HG03135 (cell line): ENCODE results near the gene ECI2.

ENCODE experiments used
- ATAC-seq: cut with Tn5 transposase; IDR thresholded peaks from one replicate; pipeline ENCODE4 v1.9.1; 2021; ENCODE audit warnings: mild to moderate bottlenecking, moderate library complexity; ENCODE audit not compliant: unreplicated experiment

ECI2 gene, protein sequence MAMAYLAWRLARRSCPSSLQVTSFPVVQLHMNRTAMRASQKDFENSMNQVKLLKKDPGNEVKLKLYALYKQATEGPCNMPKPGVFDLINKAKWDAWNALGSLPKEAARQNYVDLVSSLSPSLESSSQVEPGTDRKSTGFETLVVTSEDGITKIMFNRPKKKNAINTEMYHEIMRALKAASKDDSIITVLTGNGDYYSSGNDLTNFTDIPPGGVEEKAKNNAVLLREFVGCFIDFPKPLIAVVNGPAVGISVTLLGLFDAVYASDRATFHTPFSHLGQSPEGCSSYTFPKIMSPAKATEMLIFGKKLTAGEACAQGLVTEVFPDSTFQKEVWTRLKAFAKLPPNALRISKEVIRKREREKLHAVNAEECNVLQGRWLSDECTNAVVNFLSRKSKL

DNA sequence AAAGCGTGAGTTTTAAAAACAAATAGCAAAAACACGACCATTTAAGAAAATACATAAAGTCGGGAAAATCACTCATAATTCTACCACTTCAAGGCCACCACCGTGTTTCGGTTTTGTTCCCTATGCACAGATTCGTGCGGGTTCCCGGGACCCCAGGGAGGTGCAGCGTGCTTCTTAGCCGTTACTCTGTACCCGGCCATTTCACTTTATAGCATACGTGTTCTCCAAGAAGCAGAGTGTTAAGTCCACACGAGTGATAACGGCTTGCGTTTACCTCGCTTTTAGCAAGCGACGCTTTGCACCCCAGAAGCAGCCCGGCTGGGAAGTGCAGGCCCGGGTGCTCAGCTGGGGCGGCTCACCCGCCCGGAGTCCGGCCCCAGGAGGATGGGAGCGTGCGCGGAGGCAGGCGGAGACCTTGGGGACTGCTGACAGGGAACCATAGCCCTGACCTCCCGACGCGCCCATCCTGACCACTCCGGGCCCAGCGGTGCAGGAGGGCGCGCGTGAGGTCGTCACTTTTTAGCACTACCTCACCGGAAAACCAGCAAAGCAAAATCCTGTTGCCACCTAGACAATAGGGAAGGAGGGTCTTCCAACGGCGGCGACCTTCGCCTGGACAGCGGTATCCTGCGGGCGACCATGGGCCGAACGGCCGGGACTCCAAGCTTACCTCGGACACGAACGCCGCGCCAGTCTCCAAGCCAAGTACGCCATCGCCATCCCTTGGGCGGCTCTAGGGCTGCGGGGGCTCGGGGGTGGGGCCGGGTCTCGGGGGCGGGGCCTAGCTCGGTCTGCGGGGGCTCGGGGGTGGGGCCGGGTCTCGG lies at the start of gene ECI2:
Gene ECI2 (minus strand): TSS at position 735 of the 824 bp plus-strand sequence. CDS start 15 bp downstream, at position 720.
- ATAC-seq, result peak; percentile 58

DNA sequence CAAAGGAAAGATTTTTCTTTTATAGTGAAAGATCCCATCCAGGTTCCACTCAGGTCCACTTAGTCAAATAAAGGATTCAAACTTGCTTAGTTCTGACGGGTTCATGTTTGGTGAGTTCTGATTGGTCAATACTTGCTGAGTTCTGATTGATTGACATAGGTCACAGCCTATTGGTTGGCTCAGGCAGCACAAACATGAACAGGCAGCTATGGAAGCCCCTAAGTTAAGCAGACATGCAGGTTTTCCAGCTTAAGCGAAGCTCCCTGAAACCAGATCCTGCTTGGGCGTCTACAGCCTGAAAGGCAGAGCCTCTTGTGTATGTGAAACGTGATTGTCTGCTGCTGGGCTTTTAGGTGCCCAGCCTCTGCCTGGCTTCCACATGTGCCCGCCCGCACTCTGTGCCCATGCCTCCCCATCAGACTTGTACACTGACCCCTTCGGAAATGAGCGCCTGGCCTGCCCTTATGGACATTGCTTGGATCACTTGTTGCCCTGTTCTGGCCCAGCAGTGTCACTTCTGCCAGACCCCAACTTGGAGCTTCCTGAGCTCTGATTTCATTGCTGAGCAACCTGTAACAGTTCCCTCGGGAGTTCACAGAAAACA lies 45.4 kb upstream of the ECI2 start:
- ATAC-seq, result no peak

- ATAC-seq, result no peak
Observed at GRCh38 chr6:4179960-4180651, 44.7 kb upstream of the ECI2 start.

- no peak for ATAC-seq
Observed at GRCh38 chr6:4178737-4179333, 43.5 kb upstream of the ECI2 start.

DNA sequence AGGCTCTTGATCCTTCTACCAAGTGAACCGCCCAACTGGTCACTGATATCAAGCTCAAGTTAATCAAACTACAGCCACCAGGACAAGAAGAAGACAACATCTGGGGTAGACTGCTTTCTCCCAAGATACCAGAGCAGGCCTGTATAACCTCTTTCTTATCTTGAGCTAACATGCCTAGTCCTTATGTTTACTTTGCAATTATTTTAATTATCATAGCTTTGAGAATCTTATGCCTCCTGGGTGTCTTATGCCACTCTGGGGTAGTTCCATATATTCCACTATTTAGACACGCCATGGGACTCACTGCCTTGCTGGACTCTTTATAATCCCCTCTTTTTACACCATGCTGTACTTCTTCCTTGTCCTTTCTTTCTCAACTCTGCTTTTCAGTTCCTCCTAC lies 41.5 kb upstream of the ECI2 start:
- no peak for ATAC-seq

GRCh38 chr6:4174042-4174441 lies 38.7 kb upstream of the ECI2 start:
- no peak for ATAC-seq

GRCh38 chr6:4172368-4172767 lies 37.0 kb upstream of the ECI2 start:
- ATAC-seq, result no peak

DNA sequence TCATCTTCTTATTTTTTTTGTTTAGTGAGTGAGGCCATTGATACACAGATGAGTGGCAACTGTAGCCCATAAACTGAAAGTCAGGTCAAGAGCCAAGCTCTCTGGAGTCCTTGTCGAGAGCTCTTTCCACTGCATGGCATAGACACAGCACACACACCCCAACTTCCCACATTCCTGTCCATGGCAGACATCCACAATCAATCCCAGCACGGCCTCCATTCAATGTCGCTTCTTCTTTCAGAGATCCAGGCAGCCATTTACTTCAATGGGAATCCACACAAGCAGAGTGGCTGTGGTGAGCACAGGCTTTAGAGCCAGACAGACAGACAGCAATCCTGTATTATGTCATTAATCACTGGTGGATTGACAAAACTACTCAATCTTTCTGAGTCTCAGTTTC lies 34.9 kb upstream of the ECI2 start:
- ATAC-seq, result no peak

DNA sequence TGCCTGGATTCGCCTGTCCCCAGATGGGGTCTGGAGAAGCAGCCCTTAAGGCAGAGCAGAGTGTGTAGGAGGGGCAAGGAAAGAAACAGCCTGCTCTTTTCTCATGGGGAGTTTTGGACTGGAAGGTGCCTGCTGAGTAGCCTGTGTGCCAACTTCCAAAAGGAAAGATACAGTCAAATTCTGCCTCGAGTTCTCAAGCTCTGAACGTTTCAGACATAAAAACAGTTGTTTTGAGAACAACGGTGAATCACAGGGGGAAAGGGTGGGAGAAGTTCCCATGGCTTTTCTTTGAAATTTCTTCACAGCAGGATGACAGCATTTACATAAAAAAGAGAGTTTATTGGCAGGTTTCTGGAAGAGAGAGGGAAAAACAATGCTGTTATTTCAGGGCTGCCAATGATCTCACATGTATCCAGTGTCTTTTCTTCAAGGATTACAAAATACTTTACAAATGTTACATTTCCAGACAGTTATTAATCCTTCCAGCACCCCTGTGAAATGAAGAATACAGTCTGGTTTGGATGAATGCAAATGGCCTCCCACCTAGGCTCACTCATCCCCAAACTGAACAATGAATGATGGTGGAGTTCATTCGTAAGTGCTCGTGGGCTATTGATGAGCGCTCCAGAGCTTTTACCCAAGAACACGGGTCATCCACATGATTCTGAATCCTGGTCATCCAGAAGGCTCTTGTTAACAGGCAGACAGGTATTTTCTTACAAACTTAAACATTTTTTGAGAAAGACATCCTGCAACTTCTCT lies 33.8 kb upstream of the ECI2 start:
- ATAC-seq, result no peak

- no peak for ATAC-seq
Observed at GRCh38 chr6:4167833-4168232, 32.5 kb upstream of the ECI2 start.

GRCh38 chr6:4167123-4167522 lies 31.7 kb upstream of the ECI2 start:
- ATAC-seq, result no peak

- no peak for ATAC-seq
Observed at GRCh38 chr6:4164456-4164855, 29.1 kb upstream of the ECI2 start.

DNA sequence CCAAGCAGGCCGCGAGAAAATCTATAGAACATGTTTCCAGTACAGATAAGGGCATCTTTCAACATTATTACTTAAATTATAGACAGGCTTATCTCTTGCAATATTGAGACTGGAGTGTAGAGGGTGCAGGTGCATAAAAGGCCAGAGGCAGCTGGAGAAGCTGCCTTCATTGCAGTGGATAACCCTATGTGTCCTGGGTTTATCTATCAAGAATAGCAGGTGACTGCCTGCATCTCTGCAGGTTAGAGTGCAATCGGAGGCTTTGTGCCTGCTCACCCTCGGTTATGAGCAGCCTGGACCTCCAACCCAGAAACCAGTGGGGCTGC lies 28.7 kb upstream of the ECI2 start:
- no peak for ATAC-seq

- no peak for ATAC-seq
Observed at GRCh38 chr6:4163408-4164116, 28.2 kb upstream of the ECI2 start.

DNA sequence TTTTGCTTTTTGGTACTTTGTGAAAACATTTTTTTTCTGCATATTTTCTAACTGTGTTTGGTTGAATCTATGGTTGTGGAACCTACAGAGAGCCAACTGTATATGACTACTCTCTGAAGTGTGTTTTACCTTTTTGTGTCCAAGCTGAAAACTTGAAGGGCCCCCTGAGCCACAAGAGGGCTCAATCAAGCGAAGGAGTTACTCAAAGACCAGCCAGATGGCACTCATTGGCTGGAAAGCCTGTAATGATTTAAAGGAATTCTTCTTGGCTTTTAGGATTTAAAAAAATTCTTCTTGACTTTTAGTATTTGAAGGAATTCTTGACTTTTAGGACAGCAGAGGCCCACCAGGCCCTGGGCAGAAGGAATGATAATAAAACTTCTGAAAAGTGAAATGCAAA lies 27.0 kb upstream of the ECI2 start:
- no peak for ATAC-seq

DNA sequence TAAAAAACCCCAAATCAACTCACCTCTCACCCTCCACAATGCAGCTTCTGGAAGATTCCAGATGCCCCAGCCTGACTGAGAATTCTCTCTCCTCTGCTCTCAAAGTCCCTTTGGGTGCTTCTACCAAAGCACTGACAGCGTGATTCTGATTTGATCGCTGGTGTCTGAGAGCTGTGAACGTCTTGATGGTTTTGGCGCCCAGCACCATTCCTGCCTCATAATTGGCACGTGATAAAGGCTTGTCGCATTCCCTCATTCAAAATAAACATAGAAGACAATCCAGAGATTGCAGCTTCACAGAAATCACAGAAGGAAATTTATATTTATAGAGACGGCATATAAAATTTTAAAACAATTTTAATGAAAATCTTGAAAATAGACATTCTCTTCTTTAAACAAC lies 24.1 kb upstream of the ECI2 start:
- no peak for ATAC-seq

GRCh38 chr6:4157506-4157905 lies 22.1 kb upstream of the ECI2 start:
- no peak for ATAC-seq

DNA sequence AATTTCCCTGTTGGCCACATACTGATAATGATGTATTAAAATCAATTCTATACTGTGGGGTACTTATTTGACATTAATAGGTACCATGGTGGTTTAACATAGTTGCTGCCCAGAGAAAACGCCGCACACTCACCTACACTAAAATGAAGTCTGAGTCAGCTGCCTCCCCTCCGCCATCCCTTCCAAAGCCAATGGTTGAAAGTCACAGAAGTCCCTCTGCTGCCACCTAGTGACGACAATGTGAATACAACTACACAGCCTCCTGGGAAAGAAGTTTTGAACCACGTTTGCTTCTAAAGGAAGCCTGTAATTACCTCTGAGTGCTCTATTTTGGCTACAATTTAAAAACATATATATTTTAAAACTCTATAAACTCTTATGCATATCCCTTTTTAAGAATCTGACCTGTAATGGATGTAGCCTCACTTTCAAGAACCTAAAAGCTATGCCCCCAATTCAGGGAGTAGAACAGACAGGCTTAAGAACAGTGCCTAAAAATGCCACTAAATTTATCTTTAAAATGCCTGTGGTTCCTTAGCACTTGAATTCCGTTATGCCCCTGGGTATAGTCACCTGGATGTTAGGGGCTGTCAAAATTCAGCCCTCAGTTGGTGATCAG lies 20.6 kb upstream of the ECI2 start:
- ATAC-seq, result peak; percentile 70

- ATAC-seq, result no peak
Observed at GRCh38 chr6:4153514-4153985, 18.2 kb upstream of the ECI2 start.
